Thoracic aorta (tissue), 2 donors: Measurements from ENCODE around the gene CCR5. TPM values are rescaled to one million over a fixed set of nuclear protein-coding genes. Genes with fewer than 3 reads are reported as not detected.
"Not testable (repeated sequence)": the region's sequence is repeated elsewhere in the genome, so short reads cannot be mapped to it uniquely, and the experiment has no call there.

Experiments used
- ATAC-seq: fragments of 150-250 bp; one replicate; pipeline ENCODE4 v1.8.0; 2017; ENCODE audit warnings: low read depth; ENCODE audit not compliant: insufficient number of reproducible peaks, low FRiP score
- DNase-seq: peaks from one replicate; pipeline ENCODE4 v3.0.0-alpha.2; 2020; ENCODE audit warnings: low spot score
- H3K27ac ChIP-seq, 2 donors: fragments of 200-600 bp; sonication (generic); 1 replicate in 1 of 2; 2 replicates in 1 of 2; pipeline ENCODE4 v1.5.1; 2016; ENCODE audit warnings: mild to moderate bottlenecking in 2 of 2, moderate library complexity in 2 of 2
- H3K27me3 ChIP-seq: fragments of 200-600 bp; sonication (generic); replicated peaks from 2 replicates; pipeline ENCODE4 v1.6.0; 2016; ENCODE audit warnings: mild to moderate bottlenecking; ENCODE audit not compliant: insufficient read depth
- H3K36me3 ChIP-seq: fragments of 200-600 bp; sonication (generic); one replicate; pipeline ENCODE4 v1.5.1; 2016
- H3K4me1 ChIP-seq, 2 donors: fragments of 200-600 bp; sonication (generic); 1 replicate in 1 of 2; 2 replicates in 1 of 2; pipeline versions ENCODE4 v1.5.1 to v1.6.0; 2016; ENCODE audit warnings: low read depth in 2 of 2, mild to moderate bottlenecking in 1 of 2; ENCODE audit not compliant: control insufficient read depth in 1 of 2
- H3K4me3 ChIP-seq: fragments of 200-600 bp; sonication (generic); 2 replicates; pipeline ENCODE4 v1.5.1; 2016; ENCODE audit warnings: mild to moderate bottlenecking
- H3K9me3 ChIP-seq: fragments of 200-600 bp; sonication (generic); 2 replicates; pipeline ENCODE4 v1.5.1; 2016
- CTCF ChIP-seq: fragments of 200-600 bp; sonication (generic); IDR thresholded peaks from one replicate; pipeline ENCODE4 v1.5.1; 2019; ENCODE audit warnings: antibody characterized with exemption
- total RNA-seq, 2 donors: library from RNA; depleted of rRNA; stranded (reverse); fragments of >200 nt; gene quantifications; one replicate each; pipeline versions ENCODE4 v1.1.0 to v1.2.3, GENCODE V29; 2016

CCR5 gene
- total RNA-seq, result 1 to 10 TPM in 1 of 2 donors, under 1 TPM in 1; 0.95 to 3.6 TPM

- TF ChIP-seq CTCF, result no peak
- ATAC-seq (no peak), DNase-seq (no peak)
- H3K27me3 ChIP-seq, result no peaks in the 10 kb centered on the region
- H3K4me3 ChIP-seq, result peak within 1 kb of the TSS; percentile 29
- H3K36me3 ChIP-seq, result no peaks in the 10 kb centered on the region
- no peak within 1 kb of the TSS for H3K27ac ChIP-seq
- H3K9me3 ChIP-seq, result no peaks in the 10 kb centered on the region
- H3K4me1 ChIP-seq, result no peaks in the 10 kb centered on the region
Observed at GRCh38 chr3:46370839-46371518, at the start of gene CCR5. TSS of gene CCR5 (plus strand) at chr3:46370946. CDS start at chr3:46372903, 1,957 bp downstream.

- DNase-seq, result no peak
- Histone ChIP-seq H3K36me3 (no peaks in the 10 kb centered on the region), H3K4me1 (no peaks in the 10 kb centered on the region), H3K27me3 (no peaks in the 10 kb centered on the region), H3K4me3 (no peak overlapping the region), H3K27ac (no peak overlapping the region), H3K9me3 (no peaks in the 10 kb centered on the region)
- no peak for ATAC-seq
- no peak for TF ChIP-seq CTCF
Observed at GRCh38 chr3:46321461-46322104, 49.2 kb upstream of the CCR5 start.

- no peaks in the 10 kb centered on the region for H3K9me3 ChIP-seq
- H3K27ac ChIP-seq, result no peak overlapping the region
- DNase-seq, result no peak
- no peak overlapping the region for H3K4me3 ChIP-seq
- TF ChIP-seq CTCF, result no peak
- no peaks in the 10 kb centered on the region for H3K4me1 ChIP-seq
- ATAC-seq, result no peak
- H3K27me3 ChIP-seq, result no peaks in the 10 kb centered on the region
- no peaks in the 10 kb centered on the region for H3K36me3 ChIP-seq
Observed at GRCh38 chr3:46324036-46324435, 46.7 kb upstream of the CCR5 start.

- Histone ChIP-seq H3K27me3 (no peaks in the 10 kb centered on the region), H3K4me1 (no peaks in the 10 kb centered on the region), H3K36me3 (no peaks in the 10 kb centered on the region), H3K27ac (no peak overlapping the region), H3K9me3 (no peaks in the 10 kb centered on the region), H3K4me3 (no peak overlapping the region)
- ATAC-seq (no peak), DNase-seq (no peak)
- no peak for TF ChIP-seq CTCF
Observed at GRCh38 chr3:46325645-46326300, 45.0 kb upstream of the CCR5 start.

GRCh38 chr3:46330676-46331075 lies 40.1 kb upstream of the CCR5 start:
- not testable (repeated sequence) for H3K9me3 ChIP-seq, ATAC-seq, H3K36me3 ChIP-seq, H3K4me3 ChIP-seq, H3K27ac ChIP-seq, H3K27me3 ChIP-seq, DNase-seq, H3K4me1 ChIP-seq
